Glutamatergic neuron (in vitro differentiated cells): ENCODE measurements around the gene MCM3AP. TPM values are rescaled to one million over a fixed set of nuclear protein-coding genes. Genes with fewer than 3 reads are reported as not detected.

Experiments used
- DNase-seq: peaks from one replicate; pipeline ENCODE4 v3.0.0; 2022
- H3K27ac Mint-ChIP-seq: one replicate; pipeline ENCODE4 v1.8.0; 2020; ENCODE audit warnings: mild to moderate bottlenecking, mixed read lengths, inconsistent platforms; ENCODE audit not compliant: unreplicated experiment
- H3K27me3 Mint-ChIP-seq: one replicate; pipeline ENCODE4 v1.8.0; 2020; ENCODE audit warnings: mild to moderate bottlenecking, moderate library complexity, mixed read lengths, inconsistent platforms; ENCODE audit not compliant: unreplicated experiment
- H3K36me3 Mint-ChIP-seq: one replicate; pipeline ENCODE4 v1.8.0; 2020; ENCODE audit warnings: mild to moderate bottlenecking, mixed read lengths, inconsistent platforms; ENCODE audit not compliant: unreplicated experiment
- H3K4me1 Mint-ChIP-seq: one replicate; pipeline ENCODE4 v1.8.0; 2020; ENCODE audit warnings: mild to moderate bottlenecking, low read depth, mixed read lengths, inconsistent platforms; ENCODE audit not compliant: unreplicated experiment
- H3K4me3 Mint-ChIP-seq: one replicate; pipeline ENCODE4 v1.8.0; 2020; ENCODE audit warnings: mild to moderate bottlenecking, mixed read lengths, inconsistent platforms; ENCODE audit not compliant: unreplicated experiment
- H3K9me3 Mint-ChIP-seq: one replicate; pipeline ENCODE4 v1.8.0; 2020; ENCODE audit warnings: mild to moderate bottlenecking, moderate library complexity, mixed read lengths, inconsistent platforms; ENCODE audit not compliant: unreplicated experiment
- total RNA-seq: library from RNA; stranded (reverse); fragmentation: NEBNext Ultra II Directional; extraction: Animal tissue kit (Norgen Biotek cat#: 25700); gene quantifications from one replicate; pipeline ENCODE4 v1.2.1, GENCODE V29; 2021; ENCODE audit not compliant: unreplicated experiment
- TF ChIP-seq, protein P1 (sequence below): fragments of 200-600 bp; sonication (generic); IDR thresholded peaks from one replicate; pipeline ENCODE4 v1.5.0; 2021; ENCODE audit not compliant: partially characterized antibody, unreplicated experiment

The MCM3AP gene
- total RNA-seq, 1 donor from 2014 or later, result 121 TPM

GRCh38 chr21:46326110-46326703, 40.8 kb upstream of the MCM3AP start:
- Mint-ChIP-seq H3K27ac (peak overlapping the region; percentile 96), H3K36me3 (peaks cover 3% of the 10 kb centered on the region), H3K4me1 (peaks cover 19% of the 10 kb centered on the region), H3K27me3 (peaks cover 16% of the 10 kb centered on the region), H3K4me3 (peak overlapping the region; percentile 97), H3K9me3 (peaks cover 14% of the 10 kb centered on the region)
- TF ChIP-seq, protein P1, sequence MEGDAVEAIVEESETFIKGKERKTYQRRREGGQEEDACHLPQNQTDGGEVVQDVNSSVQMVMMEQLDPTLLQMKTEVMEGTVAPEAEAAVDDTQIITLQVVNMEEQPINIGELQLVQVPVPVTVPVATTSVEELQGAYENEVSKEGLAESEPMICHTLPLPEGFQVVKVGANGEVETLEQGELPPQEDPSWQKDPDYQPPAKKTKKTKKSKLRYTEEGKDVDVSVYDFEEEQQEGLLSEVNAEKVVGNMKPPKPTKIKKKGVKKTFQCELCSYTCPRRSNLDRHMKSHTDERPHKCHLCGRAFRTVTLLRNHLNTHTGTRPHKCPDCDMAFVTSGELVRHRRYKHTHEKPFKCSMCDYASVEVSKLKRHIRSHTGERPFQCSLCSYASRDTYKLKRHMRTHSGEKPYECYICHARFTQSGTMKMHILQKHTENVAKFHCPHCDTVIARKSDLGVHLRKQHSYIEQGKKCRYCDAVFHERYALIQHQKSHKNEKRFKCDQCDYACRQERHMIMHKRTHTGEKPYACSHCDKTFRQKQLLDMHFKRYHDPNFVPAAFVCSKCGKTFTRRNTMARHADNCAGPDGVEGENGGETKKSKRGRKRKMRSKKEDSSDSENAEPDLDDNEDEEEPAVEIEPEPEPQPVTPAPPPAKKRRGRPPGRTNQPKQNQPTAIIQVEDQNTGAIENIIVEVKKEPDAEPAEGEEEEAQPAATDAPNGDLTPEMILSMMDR, result no peak
- peak; percentile 31 for DNase-seq

DNA sequence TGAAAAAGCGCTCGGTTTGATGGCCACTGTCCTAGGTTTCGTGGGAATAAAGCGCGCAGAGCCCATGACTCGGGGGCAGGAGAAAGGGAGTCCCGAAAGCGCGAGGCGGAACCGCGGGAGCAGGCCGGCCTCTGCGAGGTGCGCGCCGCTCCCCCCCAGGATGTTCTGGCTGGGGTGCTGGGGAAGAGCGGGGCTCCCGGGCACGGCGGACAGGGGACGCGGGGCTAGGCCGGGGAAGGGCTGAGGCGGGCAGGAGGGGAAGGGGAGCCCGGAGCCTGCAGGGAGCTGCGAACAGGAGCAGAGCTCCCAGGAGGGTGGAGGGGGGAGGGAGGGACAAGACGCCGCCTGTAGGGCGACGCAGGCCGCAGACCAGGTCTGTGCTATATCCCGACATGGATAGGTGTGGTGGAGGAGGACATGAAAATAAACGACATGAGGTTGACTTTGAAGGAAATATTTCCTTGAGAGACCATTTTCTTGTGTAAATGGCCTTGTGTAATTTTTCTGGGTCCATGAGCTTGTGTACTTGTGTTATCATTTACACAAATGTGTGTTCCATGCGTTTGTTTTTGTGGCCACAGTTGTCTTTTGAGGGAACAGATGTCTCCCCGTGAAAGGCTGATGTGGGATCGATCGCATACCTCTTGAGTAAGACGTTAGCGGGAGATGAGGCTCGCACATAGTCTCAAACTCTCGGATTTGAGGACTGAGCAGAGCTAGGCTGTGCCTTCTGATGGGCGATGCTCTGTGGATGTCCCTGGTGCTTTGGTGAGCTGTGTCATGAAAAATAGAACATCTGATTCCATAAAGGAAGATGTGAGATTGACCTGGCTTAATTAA, 39.9 kb upstream of the MCM3AP start:
- peak overlapping the region; percentile 98 for H3K27ac Mint-ChIP-seq
- H3K27me3 Mint-ChIP-seq, result peaks cover 16% of the 10 kb centered on the region
- peak; percentile 82 for DNase-seq
- TF ChIP-seq, protein P1, result no peak
- peak overlapping the region; percentile 97 for H3K4me3 Mint-ChIP-seq
- H3K9me3 Mint-ChIP-seq, result peaks cover 14% of the 10 kb centered on the region
- H3K36me3 Mint-ChIP-seq, result peaks cover 3% of the 10 kb centered on the region
- peaks cover 19% of the 10 kb centered on the region for H3K4me1 Mint-ChIP-seq

- Mint-ChIP-seq H3K9me3 (peaks cover 14% of the 10 kb centered on the region), H3K27ac (peak overlapping the region; percentile 98), H3K4me1 (peaks cover 19% of the 10 kb centered on the region), H3K4me3 (peak overlapping the region; percentile 97), H3K27me3 (peaks cover 16% of the 10 kb centered on the region), H3K36me3 (peaks cover 3% of the 10 kb centered on the region)
- peak; percentile 95 for DNase-seq
- TF ChIP-seq, protein P1, result no peak
Observed at GRCh38 chr21:46324390-46325072, 39.1 kb upstream of the MCM3AP start.

- Mint-ChIP-seq H3K27me3 (peaks cover 16% of the 10 kb centered on the region), H3K36me3 (peaks cover 3% of the 10 kb centered on the region), H3K27ac (peak within 1 kb of the TSS; percentile 98), H3K4me3 (peak within 1 kb of the TSS; percentile 97), H3K4me1 (peaks cover 16% of the 10 kb centered on the region), H3K9me3 (peaks cover 14% of the 10 kb centered on the region)
- TF ChIP-seq, protein P1, result no peak
- peak; percentile 98 for DNase-seq
Observed at GRCh38 chr21:46323710-46324389, 38.4 kb upstream of the MCM3AP start, which contains the start of the genes C21orf58 and PCNT. TSS of gene C21orf58 (minus strand) at chr21:46323870. CDS start at chr21:46322738, 1,132 bp downstream. TSS of gene PCNT (plus strand) at chr21:46324156. CDS start at chr21:46324229, 73 bp downstream.
